Measurements from ENCODE around the gene TMEM168.
"Not testable (repeated sequence)": the region's sequence is repeated elsewhere in the genome, so short reads cannot be mapped to it uniquely, and the experiment has no call there.

TMEM168 gene

DNA sequence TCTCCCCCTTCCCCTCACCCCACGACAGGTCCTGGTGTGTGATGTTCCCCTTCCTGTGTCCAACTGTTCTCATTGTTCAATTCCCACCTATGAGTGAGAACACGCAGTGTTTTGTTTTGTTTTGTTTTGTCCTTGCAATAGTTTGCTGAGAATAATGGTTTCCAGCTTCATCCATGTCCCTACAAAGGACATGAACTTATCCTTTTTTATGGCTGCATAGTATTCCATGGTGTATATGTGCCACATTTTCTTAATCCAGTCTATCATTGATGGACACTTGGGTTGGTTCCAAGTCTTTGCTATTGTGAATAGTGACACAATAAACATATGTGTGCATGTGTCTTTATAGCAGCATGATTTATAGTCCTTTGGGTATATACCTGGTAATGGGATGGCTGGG, 58.9 kb downstream of the TMEM168 start:
- H3K27me3 ChIP-seq (replicated peaks in 2 of 5; ENCODE audit: control insufficient read depth in 4 of 5, insufficient read depth in 5 of 5, low read length in 4 of 5); H3K36me3 ChIP-seq (ENCODE audit: control insufficient read depth in 4 of 4, insufficient read depth in 4 of 4, low read length in 3 of 4); DNase-seq; H3K4me1 ChIP-seq (ENCODE audit: control extremely low read depth in 1 of 4, control insufficient read depth in 4 of 4, insufficient read depth in 4 of 4, low read length in 3 of 4); POLR2A ChIA-PET; H3K27ac ChIP-seq (ENCODE audit: insufficient read depth in 1 of 2, low read depth in 1 of 2, low read length in 2 of 2, poor library complexity in 1 of 2, severe bottlenecking in 2 of 2); H3K4me3 ChIP-seq (ENCODE audit: control insufficient read depth in 1 of 7, extremely low read depth in 1 of 7, insufficient read depth in 4 of 7, low read depth in 2 of 7, low read length in 6 of 7); CTCF ChIA-PET: not testable (repeated sequence)
- H3K9me3 ChIP-seq (ENCODE audit: control extremely low read depth in 1 of 5, control insufficient read depth in 4 of 5, insufficient read depth in 2 of 5, low read depth in 1 of 5, low read length in 4 of 5) = peaks cover 0 to 20% (median 3%) of the 10 kb centered on the region in 5 experiments
- WGBS (ENCODE audit: insufficient coverage) = no CpG with 5 or more reads among the region's 2 CpGs

- POLR2A ChIA-PET = no interaction called here
- Histone ChIP-seq H3K4me3 (ENCODE audit: control insufficient read depth in 1 of 7, extremely low read depth in 1 of 7, insufficient read depth in 4 of 7, low read depth in 2 of 7, low read length in 6 of 7) (no peak overlapping the region), H3K27ac (ENCODE audit: insufficient read depth in 1 of 2, low read depth in 1 of 2, low read length in 2 of 2, poor library complexity in 1 of 2, severe bottlenecking in 2 of 2) (no peak overlapping the region), H3K36me3 (ENCODE audit: control insufficient read depth in 4 of 4, insufficient read depth in 4 of 4, low read length in 3 of 4) (no peaks in the 10 kb centered on the region), H3K27me3 (replicated peaks in 2 of 5; ENCODE audit: control insufficient read depth in 4 of 5, insufficient read depth in 5 of 5, low read length in 4 of 5) (no peaks in the 10 kb centered on the region), H3K4me1 (ENCODE audit: control extremely low read depth in 1 of 4, control insufficient read depth in 4 of 4, insufficient read depth in 4 of 4, low read length in 3 of 4) (no peaks in the 10 kb centered on the region), H3K9me3 (ENCODE audit: control extremely low read depth in 1 of 5, control insufficient read depth in 4 of 5, insufficient read depth in 2 of 5, low read depth in 1 of 5, low read length in 4 of 5) (peaks cover 0 to 5% (median 0%) of the 10 kb centered on the region in 5 experiments)
- no peak for DNase-seq
- CTCF ChIA-PET = no interaction called here
- WGBS (ENCODE audit: insufficient coverage) = no CpG with 5 or more reads among the region's 3 CpGs
Observed at GRCh38 chr7:112726076-112726475, 64.1 kb downstream of the TMEM168 start.

DNA sequence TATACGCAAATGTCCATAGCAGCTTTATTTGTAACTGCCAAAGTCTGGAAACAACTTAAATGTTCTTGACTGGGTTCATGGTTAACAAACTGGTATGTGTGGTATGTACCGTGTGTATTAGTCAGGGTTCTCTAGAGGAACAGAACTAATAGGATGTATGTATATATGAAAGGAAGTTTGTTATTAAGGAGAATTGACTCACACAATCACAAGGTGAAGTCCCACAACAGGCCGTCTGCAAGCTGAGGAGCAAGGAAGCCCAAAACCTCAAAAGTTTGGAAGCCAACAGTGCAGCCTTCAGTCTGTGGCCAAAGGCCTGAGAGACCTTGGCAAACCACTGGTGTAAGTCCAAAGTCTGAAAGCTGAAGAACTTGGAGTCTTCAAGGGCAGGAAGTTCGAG, 66.8 kb downstream of the TMEM168 start:
- POLR2A ChIA-PET = no interaction called here
- no peaks in the 10 kb centered on the region for H3K9me3 ChIP-seq (ENCODE audit: control extremely low read depth in 1 of 5, control insufficient read depth in 4 of 5, insufficient read depth in 2 of 5, low read depth in 1 of 5, low read length in 4 of 5)
- no peaks in the 10 kb centered on the region for H3K27me3 ChIP-seq (replicated peaks in 2 of 5; ENCODE audit: control insufficient read depth in 4 of 5, insufficient read depth in 5 of 5, low read length in 4 of 5)
- WGBS (ENCODE audit: insufficient coverage) = 84% methylated on average over 4 of the region's 4 CpGs
- no peaks in the 10 kb centered on the region for H3K4me1 ChIP-seq (ENCODE audit: control extremely low read depth in 1 of 4, control insufficient read depth in 4 of 4, insufficient read depth in 4 of 4, low read length in 3 of 4)
- DNase-seq = no peak
- H3K4me3 ChIP-seq (ENCODE audit: control insufficient read depth in 1 of 7, extremely low read depth in 1 of 7, insufficient read depth in 4 of 7, low read depth in 2 of 7, low read length in 6 of 7) = no peak overlapping the region
- CTCF ChIA-PET = interaction anchor here (0.6 kb wide), 1 partner anchor 171 kb away, joined by 4 read pairs; no protein-coding TSS in a partner anchor
- H3K36me3 ChIP-seq (ENCODE audit: control insufficient read depth in 4 of 4, insufficient read depth in 4 of 4, low read length in 3 of 4) = no peaks in the 10 kb centered on the region
- H3K27ac ChIP-seq (ENCODE audit: insufficient read depth in 1 of 2, low read depth in 1 of 2, low read length in 2 of 2, poor library complexity in 1 of 2, severe bottlenecking in 2 of 2) = no peak overlapping the region

- no peaks in the 10 kb centered on the region for H3K4me1 ChIP-seq (ENCODE audit: control extremely low read depth in 1 of 4, control insufficient read depth in 4 of 4, insufficient read depth in 4 of 4, low read length in 3 of 4)
- WGBS (ENCODE audit: insufficient coverage) = 78% methylated on average over 1 of the region's 1 CpG
- no peak overlapping the region for H3K27ac ChIP-seq (ENCODE audit: insufficient read depth in 1 of 2, low read depth in 1 of 2, low read length in 2 of 2, poor library complexity in 1 of 2, severe bottlenecking in 2 of 2)
- ChIA-PET POLR2A (no interaction called here), CTCF (no interaction called here)
- no peaks in the 10 kb centered on the region for H3K9me3 ChIP-seq (ENCODE audit: control extremely low read depth in 1 of 5, control insufficient read depth in 4 of 5, insufficient read depth in 2 of 5, low read depth in 1 of 5, low read length in 4 of 5)
- H3K4me3 ChIP-seq (ENCODE audit: control insufficient read depth in 1 of 7, extremely low read depth in 1 of 7, insufficient read depth in 4 of 7, low read depth in 2 of 7, low read length in 6 of 7) = no peak overlapping the region
- no peaks in the 10 kb centered on the region for H3K27me3 ChIP-seq (replicated peaks in 2 of 5; ENCODE audit: control insufficient read depth in 4 of 5, insufficient read depth in 5 of 5, low read length in 4 of 5)
- H3K36me3 ChIP-seq (ENCODE audit: control insufficient read depth in 4 of 4, insufficient read depth in 4 of 4, low read length in 3 of 4) = no peaks in the 10 kb centered on the region
- DNase-seq = no peak
Observed at GRCh38 chr7:112721366-112721765, 68.8 kb downstream of the TMEM168 start.

GRCh38 chr7:112715525-112715924, 74.7 kb downstream of the TMEM168 start:
- 93% methylated on average over 4 of the region's 4 CpGs for WGBS (ENCODE audit: insufficient coverage)
- POLR2A ChIA-PET = no interaction called here

DNA sequence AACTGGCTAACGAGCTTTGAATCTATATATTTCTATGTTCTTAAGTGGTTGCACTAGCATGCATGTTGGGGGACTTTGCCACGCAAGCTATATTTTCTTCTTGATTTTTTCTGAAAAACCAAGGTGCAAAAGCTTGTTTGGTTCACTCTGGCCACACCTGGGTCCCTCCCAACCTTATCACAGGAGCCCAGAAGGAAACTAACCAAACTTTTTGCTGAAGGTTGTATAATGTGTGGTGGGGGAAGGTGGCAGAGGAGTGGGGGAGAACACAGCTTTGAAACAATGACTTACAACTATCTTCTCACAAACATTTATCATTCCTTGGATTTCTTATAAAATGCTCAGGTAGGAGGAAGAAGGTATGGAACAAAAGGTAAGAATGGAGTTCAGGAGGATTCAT, 75.3 kb downstream of the TMEM168 start:
- ChIA-PET CTCF (no interaction called here), POLR2A (no interaction called here)
- no peaks in the 10 kb centered on the region for H3K27me3 ChIP-seq (replicated peaks in 2 of 5; ENCODE audit: control insufficient read depth in 4 of 5, insufficient read depth in 5 of 5, low read length in 4 of 5)
- no peak for DNase-seq
- H3K4me3 ChIP-seq (ENCODE audit: control insufficient read depth in 1 of 7, extremely low read depth in 1 of 7, insufficient read depth in 4 of 7, low read depth in 2 of 7, low read length in 6 of 7) = no peak overlapping the region
- H3K9me3 ChIP-seq (ENCODE audit: control extremely low read depth in 1 of 5, control insufficient read depth in 4 of 5, insufficient read depth in 2 of 5, low read depth in 1 of 5, low read length in 4 of 5) = no peaks in the 10 kb centered on the region
- 80% methylated on average over 2 of the region's 2 CpGs for WGBS (ENCODE audit: insufficient coverage)
- no peaks in the 10 kb centered on the region for H3K36me3 ChIP-seq (ENCODE audit: control insufficient read depth in 4 of 4, insufficient read depth in 4 of 4, low read length in 3 of 4)
- no peaks in the 10 kb centered on the region for H3K4me1 ChIP-seq (ENCODE audit: control extremely low read depth in 1 of 4, control insufficient read depth in 4 of 4, insufficient read depth in 4 of 4, low read length in 3 of 4)
- no peak overlapping the region for H3K27ac ChIP-seq (ENCODE audit: insufficient read depth in 1 of 2, low read depth in 1 of 2, low read length in 2 of 2, poor library complexity in 1 of 2, severe bottlenecking in 2 of 2)

More at GRCh38 chr7:112715525-112715924, 74.7 kb downstream of the TMEM168 start:
- Histone ChIP-seq H3K4me1 (ENCODE audit: control extremely low read depth in 1 of 4, control insufficient read depth in 4 of 4, insufficient read depth in 4 of 4, low read length in 3 of 4) (no peaks in the 10 kb centered on the region), H3K4me3 (ENCODE audit: control insufficient read depth in 1 of 7, extremely low read depth in 1 of 7, insufficient read depth in 4 of 7, low read depth in 2 of 7, low read length in 6 of 7) (no peak overlapping the region), H3K27ac (ENCODE audit: insufficient read depth in 1 of 2, low read depth in 1 of 2, low read length in 2 of 2, poor library complexity in 1 of 2, severe bottlenecking in 2 of 2) (no peak overlapping the region), H3K9me3 (ENCODE audit: control extremely low read depth in 1 of 5, control insufficient read depth in 4 of 5, insufficient read depth in 2 of 5, low read depth in 1 of 5, low read length in 4 of 5) (no peaks in the 10 kb centered on the region), H3K27me3 (replicated peaks in 2 of 5; ENCODE audit: control insufficient read depth in 4 of 5, insufficient read depth in 5 of 5, low read length in 4 of 5) (no peaks in the 10 kb centered on the region), H3K36me3 (ENCODE audit: control insufficient read depth in 4 of 4, insufficient read depth in 4 of 4, low read length in 3 of 4) (no peaks in the 10 kb centered on the region)
- DNase-seq = no peak
- CTCF ChIA-PET = no interaction called here
